A549 (cell line): ENCODE measurements around the gene ZNF850.

Experiments used
- CBX8 ChIP-seq: fragments of 200-600 bp; sonication (generic); IDR thresholded peaks from 2 replicates; pipeline ENCODE4 v1.6.1; 2016
- CTCF ChIP-seq: fragments of >200 bp; sonication (Bioruptor Twin); formaldehyde crosslinking; IDR thresholded peaks from 3 replicates; pipeline ENCODE4 v1.5.1; 2016
- EHMT2 ChIP-seq: fragments of 200-600 bp; sonication (generic); IDR thresholded peaks from 2 replicates; pipeline ENCODE4 v1.6.1; 2016; ENCODE audit warnings: antibody characterized with exemption, low read depth, mild to moderate bottlenecking, moderate library complexity
- PBX3 ChIP-seq: IDR thresholded peaks from 2 replicates; pipeline ENCODE4 v1.6.1; 2012
- POLR2AphosphoS2 ChIP-seq: conservative IDR thresholded peaks from 2 replicates; pipeline ENCODE4 v1.6.1; 2012; ENCODE audit warnings: low read length, improper control_type of control experiment, inconsistent platforms
- REST ChIP-seq: fragments of 200-600 bp; sonication (generic); IDR thresholded peaks from 2 replicates; pipeline ENCODE4 v1.6.1; 2016; ENCODE audit warnings: antibody characterized with exemption, mild to moderate bottlenecking, moderate library complexity

- no peak for TF ChIP-seq PBX3
- no peak for TF ChIP-seq CTCF
- TF ChIP-seq REST: no peak
- no peak for TF ChIP-seq CBX8
- no peak for TF ChIP-seq POLR2AphosphoS2
- no peak for TF ChIP-seq EHMT2
These were observed 32.8 kb upstream of the ZNF850 start for GRCh38 chr19:36805364-36805763.
